HCT116 (cell line): ENCODE data around the gene CTXN1. TPM values are rescaled to one million over a fixed set of nuclear protein-coding genes. Genes with fewer than 3 reads are reported as not detected.

Experiments
- ATAC-seq: fragments of 200-7000 bp; cut with Tn5 transposase; 2 replicates; pipeline ENCODE4 v1.9.1; 2020; ENCODE audit warnings: mild to moderate bottlenecking, moderate library complexity
- BruUV-seq: library from RNA; stranded (reverse); fragments of 400-500 nt; replicated peaks from 2 replicates; lab custom pipeline; 2021; lab: Mats Ljungman, UMichigan
- CTCF ChIA-PET: fragments of 300-600 bp; sonication (Branson Sonifier 250); formaldehyde crosslinking; loops from one replicate; lab custom pipeline; 2021; ENCODE audit warnings: antibody characterized with exemption; lab: Charles Lee
- POLR2A ChIA-PET: fragments of 300-600, 350-600 bp; sonication (Branson Sonifier 250); formaldehyde crosslinking; loops from one replicate; lab custom pipeline; 2021; ENCODE audit warnings: antibody characterized with exemption; lab: Charles Lee
- RAD21 ChIA-PET, 2 experiments: fragments of 300-600 bp; sonication (Branson Sonifier 250); formaldehyde crosslinking; loops; one replicate each; lab custom pipeline; 2023; ENCODE audit warnings: low total read pairs in 2 of 2; ENCODE audit not compliant: uncharacterized antibody in 2 of 2, unreplicated experiment in 2 of 2, low non-redundant PET in 1 of 2; lab: Charles Lee
- DNase-seq: peaks from one replicate; pipeline ENCODE4 v3.0.0-alpha.2; 2010; ENCODE audit warnings: low read depth, low spot score
- H2AFZ ChIP-seq: fragments of 200-600 bp; shearing (Covaris generic), sonication (generic); 2 replicates; pipeline ENCODE4 v1.6.1; 2017; ENCODE audit warnings: low read depth, mixed run types, mixed read lengths, antibody characterized with exemption, low read length; ENCODE audit not compliant: poor library complexity, severe bottlenecking
- H3K27ac ChIP-seq: 2 replicates; pipeline ENCODE4 v1.5.1; 2012; ENCODE audit warnings: low read depth, low read length
- H3K27me3 ChIP-seq: fragments of 200-600 bp; sonication (generic); 2 replicates; pipeline ENCODE4 v1.6.1; 2016; ENCODE audit warnings: mixed run types, low read length, mixed read lengths; ENCODE audit not compliant: insufficient read depth
- H3K36me3 ChIP-seq, 2 experiments: fragments of 200-500 bp in 1 of 2; fragments of 200-600 bp in 1 of 2; sonication (Bioruptor generic) in 1 of 2; sonication (generic) in 1 of 2; 2 replicates each; pipeline versions ENCODE4 v1.5.1 to v1.6.1; 2014 to 2016; ENCODE audit warnings: low read length in 2 of 2, inconsistent platforms in 1 of 2, mixed read lengths in 1 of 2, mixed run types in 1 of 2; ENCODE audit not compliant: insufficient read depth in 2 of 2, control insufficient read depth in 1 of 2
- H3K4me1 ChIP-seq, 2 experiments: fragments of 200-600 bp in 1 of 2; sonication (generic) in 1 of 2; 2 replicates each; pipeline versions ENCODE4 v1.5.1 to v1.6.1; 2012 to 2017; ENCODE audit warnings: low read length in 2 of 2, inconsistent platforms in 1 of 2, mild to moderate bottlenecking in 1 of 2, mixed read lengths in 1 of 2, mixed run types in 1 of 2, moderate library complexity in 1 of 2; ENCODE audit not compliant: insufficient read depth in 2 of 2, control insufficient read depth in 1 of 2
- H3K4me2 ChIP-seq: fragments of 200-600 bp; sonication (generic); 2 replicates; pipeline ENCODE4 v1.6.1; 2017; ENCODE audit warnings: mixed run types, low read length, mixed read lengths
- H3K4me3 ChIP-seq, 2 experiments: fragments of 200-600 bp in 1 of 2; sonication (generic) in 1 of 2; replicated peaks in 1 of 2; 2 replicates each; pipeline ENCODE4 v1.5.1; 2011 to 2016; ENCODE audit warnings: low read length in 2 of 2, control low read depth in 1 of 2, low read depth in 1 of 2, mild to moderate bottlenecking in 1 of 2, mixed read lengths in 1 of 2, mixed run types in 1 of 2
- H3K79me2 ChIP-seq: fragments of 200-600 bp; sonication (generic); 2 replicates; pipeline ENCODE4 v1.6.1; 2017; ENCODE audit warnings: mild to moderate bottlenecking, mixed run types, low read length, moderate library complexity, mixed read lengths; ENCODE audit not compliant: insufficient read depth
- H3K9ac ChIP-seq: fragments of 200-600 bp; sonication (generic); 2 replicates; pipeline ENCODE4 v1.6.1; 2016; ENCODE audit warnings: low read length, mixed read lengths
- H3K9me2 ChIP-seq: fragments of 200-600 bp; sonication (generic), shearing (Covaris generic); 2 replicates; pipeline ENCODE4 v1.6.1; 2017; ENCODE audit warnings: mixed run types, mild to moderate bottlenecking, moderate library complexity; ENCODE audit not compliant: insufficient read depth
- H3K9me3 ChIP-seq, 2 experiments: fragments of 200-500 bp in 1 of 2; fragments of 200-600 bp in 1 of 2; sonication (Bioruptor generic) in 1 of 2; sonication (generic) in 1 of 2; 2 replicates each; pipeline ENCODE4 v1.6.1; 2014 to 2017; ENCODE audit warnings: low read length in 2 of 2, mixed read lengths in 2 of 2, inconsistent platforms in 1 of 2, low read depth in 1 of 2, mild to moderate bottlenecking in 1 of 2, mixed run types in 1 of 2, moderate library complexity in 1 of 2; ENCODE audit not compliant: control insufficient read depth in 1 of 2, insufficient read depth in 1 of 2
- H4K20me1 ChIP-seq: fragments of 200-600 bp; sonication (generic), shearing (Covaris generic); 2 replicates; pipeline ENCODE4 v1.6.1; 2017; ENCODE audit warnings: mixed run types, mild to moderate bottlenecking, moderate library complexity; ENCODE audit not compliant: insufficient read depth
- CBX3 ChIP-seq: IDR thresholded peaks from 2 replicates; pipeline ENCODE4 v1.6.1; 2012; ENCODE audit warnings: low read depth
- EZH2 ChIP-seq: fragments of 200-600 bp; sonication (generic); IDR thresholded peaks from 2 replicates; pipeline ENCODE4 v1.6.1; 2017; ENCODE audit warnings: antibody characterized with exemption, mixed run types
- TCF7L2 ChIP-seq: IDR thresholded peaks from 2 replicates; pipeline ENCODE4 v1.7.0; 2011; ENCODE audit warnings: borderline replicate concordance, inconsistent platforms; ENCODE audit not compliant: insufficient read depth, insufficient read length; ENCODE audit errors: extremely low read depth
- YY1 ChIP-seq: IDR thresholded peaks from 2 replicates; pipeline ENCODE4 v1.6.1; 2011; ENCODE audit warnings: low read length, low read depth, moderate library complexity, mild to moderate bottlenecking; ENCODE audit not compliant: insufficient replicate concordance; ENCODE audit errors: extremely low read depth
- intact Hi-C: fragments of 100-400 bp; cut with micrococcal nuclease; formaldehyde crosslinking; loops from 2 replicates; pipeline ENCODE4 v1.10.0; 2022
- total RNA-seq: library from RNA; stranded (reverse); gene quantifications from one replicate; pipeline ENCODE4 v1.2.1, GENCODE V29; 2021; ENCODE audit not compliant: unreplicated experiment
- TF ChIP-seq, protein P1 (sequence below): IDR thresholded peaks from 2 replicates; pipeline ENCODE4 v1.6.1; 2012
- TF ChIP-seq, protein P2 (sequence below): IDR thresholded peaks from 2 replicates; pipeline ENCODE4 v1.6.1; 2012; ENCODE audit warnings: low read depth

The CTXN1 gene
- total RNA-seq, 1 experiment from 2014 or later = 56.0 TPM

DNA sequence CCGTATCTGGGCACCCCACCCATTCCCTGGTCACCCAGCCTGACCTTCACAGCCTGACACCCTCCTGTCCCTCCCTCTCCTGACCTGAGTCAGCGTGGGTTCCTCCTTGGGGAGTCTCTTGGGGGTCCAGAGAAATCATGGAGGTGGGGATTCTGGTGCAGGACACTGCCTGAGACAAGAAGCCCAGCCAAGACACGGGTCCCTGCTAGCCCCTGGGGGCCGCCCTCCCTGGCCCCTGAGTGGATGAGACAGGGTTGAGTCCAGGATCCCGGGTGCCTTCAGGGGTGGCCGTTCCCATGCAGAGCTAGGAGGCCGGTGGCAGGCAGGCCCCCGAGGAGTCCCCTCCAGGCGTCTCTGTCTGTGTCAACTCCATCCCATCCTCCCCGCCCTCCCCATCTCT lies 20.7 kb downstream of the CTXN1 start:
- Histone ChIP-seq H3K4me2 (peak overlapping the region; percentile 97), H4K20me1 (no peaks in the 10 kb centered on the region), H3K4me3 (peak overlapping the region; percentile 72 to 97), H3K9me2 (no peaks in the 10 kb centered on the region), H3K27me3 (no peaks in the 10 kb centered on the region), H3K4me1 (peaks cover 3 to 30% of the 10 kb centered on the region in 2 experiments; a peak in 2 of 4 replicates), H3K9ac (peak overlapping the region; percentile 97), H3K36me3 (no peaks in the 10 kb centered on the region; a peak in 2 of 4 replicates), H3K79me2 (peaks cover 64% of the 10 kb centered on the region), H2AFZ (no peak overlapping the region), H3K9me3 (no peaks in the 10 kb centered on the region), H3K27ac (peak overlapping the region; percentile 92; the same call in 1 of the 2 replicates)
- no TSS peak for BruUV-seq
- ATAC-seq = no peak
- ChIA-PET RAD21 (no interaction called here), POLR2A (no interaction called here), CTCF (no interaction called here)
- intact Hi-C loops = no loop called here
- DNase-seq = no peak
- no peak for TF ChIP-seq TCF7L2
- TF ChIP-seq, protein P1, sequence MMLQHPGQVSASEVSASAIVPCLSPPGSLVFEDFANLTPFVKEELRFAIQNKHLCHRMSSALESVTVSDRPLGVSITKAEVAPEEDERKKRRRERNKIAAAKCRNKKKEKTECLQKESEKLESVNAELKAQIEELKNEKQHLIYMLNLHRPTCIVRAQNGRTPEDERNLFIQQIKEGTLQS = no peak
- TF ChIP-seq YY1 = no peak
- no peak for TF ChIP-seq EZH2
- TF ChIP-seq, protein P2, sequence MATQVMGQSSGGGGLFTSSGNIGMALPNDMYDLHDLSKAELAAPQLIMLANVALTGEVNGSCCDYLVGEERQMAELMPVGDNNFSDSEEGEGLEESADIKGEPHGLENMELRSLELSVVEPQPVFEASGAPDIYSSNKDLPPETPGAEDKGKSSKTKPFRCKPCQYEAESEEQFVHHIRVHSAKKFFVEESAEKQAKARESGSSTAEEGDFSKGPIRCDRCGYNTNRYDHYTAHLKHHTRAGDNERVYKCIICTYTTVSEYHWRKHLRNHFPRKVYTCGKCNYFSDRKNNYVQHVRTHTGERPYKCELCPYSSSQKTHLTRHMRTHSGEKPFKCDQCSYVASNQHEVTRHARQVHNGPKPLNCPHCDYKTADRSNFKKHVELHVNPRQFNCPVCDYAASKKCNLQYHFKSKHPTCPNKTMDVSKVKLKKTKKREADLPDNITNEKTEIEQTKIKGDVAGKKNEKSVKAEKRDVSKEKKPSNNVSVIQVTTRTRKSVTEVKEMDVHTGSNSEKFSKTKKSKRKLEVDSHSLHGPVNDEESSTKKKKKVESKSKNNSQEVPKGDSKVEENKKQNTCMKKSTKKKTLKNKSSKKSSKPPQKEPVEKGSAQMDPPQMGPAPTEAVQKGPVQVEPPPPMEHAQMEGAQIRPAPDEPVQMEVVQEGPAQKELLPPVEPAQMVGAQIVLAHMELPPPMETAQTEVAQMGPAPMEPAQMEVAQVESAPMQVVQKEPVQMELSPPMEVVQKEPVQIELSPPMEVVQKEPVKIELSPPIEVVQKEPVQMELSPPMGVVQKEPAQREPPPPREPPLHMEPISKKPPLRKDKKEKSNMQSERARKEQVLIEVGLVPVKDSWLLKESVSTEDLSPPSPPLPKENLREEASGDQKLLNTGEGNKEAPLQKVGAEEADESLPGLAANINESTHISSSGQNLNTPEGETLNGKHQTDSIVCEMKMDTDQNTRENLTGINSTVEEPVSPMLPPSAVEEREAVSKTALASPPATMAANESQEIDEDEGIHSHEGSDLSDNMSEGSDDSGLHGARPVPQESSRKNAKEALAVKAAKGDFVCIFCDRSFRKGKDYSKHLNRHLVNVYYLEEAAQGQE = no peak
- TF ChIP-seq CBX3 = no peak
